Tibial nerve (tissue), 4 donors: ENCODE measurements around the gene RREB1. TPM values are rescaled to one million over a fixed set of nuclear protein-coding genes. Genes with fewer than 3 reads are reported as not detected.

Experiments used
- DNase-seq, 2 donors: peaks; one replicate each; pipeline ENCODE4 v3.0.0-alpha.2; 2019; ENCODE audit warnings: low spot score in 2 of 2
- H3K27ac ChIP-seq, 4 donors: fragments of 200-600 bp; sonication (generic) in 3 of 4; one replicate each; pipeline ENCODE4 v1.5.1; 2017 to 2019; ENCODE audit warnings: mild to moderate bottlenecking in 1 of 4
- H3K27me3 ChIP-seq, 2 donors: fragments of 200-600 bp; sonication (generic) in 1 of 2; one replicate each; pipeline versions ENCODE4 v1.5.1 to v1.6.0; 2017 to 2019
- H3K36me3 ChIP-seq, 3 donors: fragments of 200-600 bp; sonication (generic); one replicate each; pipeline ENCODE4 v1.5.1; 2018 to 2019
- H3K4me1 ChIP-seq, 4 donors: fragments of 200-600 bp; sonication (generic) in 3 of 4; one replicate each; pipeline ENCODE4 v1.5.1; 2017 to 2019
- H3K4me3 ChIP-seq, 4 donors: fragments of 200-600 bp; sonication (generic) in 3 of 4; one replicate each; pipeline ENCODE4 v1.5.1; 2017 to 2019; ENCODE audit warnings: mild to moderate bottlenecking in 1 of 4, moderate library complexity in 1 of 4
- H3K9me3 ChIP-seq, 4 donors: fragments of 200-600 bp; sonication (generic) in 3 of 4; one replicate each; pipeline ENCODE4 v1.5.1; 2017 to 2019
- CTCF ChIP-seq, 5 experiments: fragments of 200-600 bp in 3 of 5; fragments of 450-650 bp in 2 of 5; sonication (generic) in 3 of 5; IDR thresholded peaks; one replicate each; pipeline ENCODE4 v1.5.1; 2016 to 2019; ENCODE audit warnings: antibody characterized with exemption in 5 of 5, mild to moderate bottlenecking in 3 of 5, moderate library complexity in 2 of 5
- EP300 ChIP-seq, 2 donors: sonication (generic); formaldehyde crosslinking; IDR thresholded peaks; one replicate each; pipeline ENCODE4 v1.6.1; 2017; ENCODE audit warnings: antibody characterized with exemption in 2 of 2, mild to moderate bottlenecking in 1 of 2
- POLR2A ChIP-seq, 2 donors: fragments of 450-650 bp; IDR thresholded peaks; one replicate each; pipeline ENCODE4 v1.6.1; 2017; ENCODE audit warnings: antibody characterized with exemption in 2 of 2, mild to moderate bottlenecking in 2 of 2, moderate library complexity in 2 of 2
- WGBS, 2 donors: methylation state at CpG; one replicate each; pipeline ENCODE4 v1.1.5; 2018; 5-methylcytosine and 5-hydroxymethylcytosine counted together
- total RNA-seq, 4 donors: library from RNA; depleted of rRNA; stranded (reverse); fragments of >200 nt; gene quantifications; one replicate each; pipeline ENCODE4 v1.1.0, GENCODE V29; 2016

RREB1 gene
- total RNA-seq, 4 donors from 2014 or later, result 32.3 to 61.5 (median 36.3) TPM

DNA sequence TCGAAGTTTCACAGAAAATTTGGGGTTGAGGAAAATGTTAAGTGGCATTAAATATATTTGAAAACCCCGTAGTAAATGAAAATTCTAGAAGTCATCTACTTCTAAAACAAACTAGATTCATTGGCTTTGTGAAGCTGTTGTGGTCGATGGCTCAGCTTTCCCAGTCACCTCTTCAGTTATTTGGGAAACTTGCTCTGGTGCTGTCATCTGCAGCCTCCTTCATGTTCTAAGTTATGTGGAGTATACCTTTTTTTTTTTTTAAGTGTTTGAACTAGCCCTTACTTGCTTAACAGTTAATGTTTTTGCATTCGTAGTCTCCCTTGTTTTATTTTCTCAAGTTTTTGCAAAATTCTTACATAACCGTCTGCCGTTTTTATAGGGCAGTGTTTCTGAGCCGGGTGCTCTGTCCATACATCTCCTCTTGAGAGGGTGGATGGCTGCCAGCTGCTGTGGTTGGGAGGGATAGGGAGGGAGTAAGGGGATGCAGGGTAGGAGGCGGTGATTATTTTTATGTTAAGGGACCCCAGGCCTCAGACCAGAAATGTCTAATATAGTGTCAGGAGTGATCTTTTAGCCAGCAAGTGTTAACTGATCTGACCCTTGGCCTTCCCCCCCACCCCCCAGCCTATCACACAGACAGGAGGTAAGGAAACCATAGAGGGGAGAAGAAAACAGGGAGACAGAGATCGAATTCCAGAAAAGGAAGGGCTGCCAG is 7.1 kb downstream of the RREB1 start:
- no peaks in the 10 kb centered on the region for H3K27me3 ChIP-seq
- TF ChIP-seq EP300 (IDR thresholded peaks at IDR 0.05) (no peak), POLR2A (IDR thresholded peaks at IDR 0.05) (no peak), CTCF (IDR thresholded peaks at IDR 0.05) (no peak)
- H3K27ac ChIP-seq, result peak overlapping the region in 2 of 4 donors; percentile 11 to 22
- no peaks in the 10 kb centered on the region for H3K36me3 ChIP-seq
- no peak for DNase-seq
- H3K4me3 ChIP-seq, result no peak overlapping the region
- WGBS, 2 donors, result 54 to 58% methylated on average over 9 of the region's 9 CpGs
- no peaks in the 10 kb centered on the region for H3K9me3 ChIP-seq
- H3K4me1 ChIP-seq, result peaks cover 0 to 71% (median 19%) of the 10 kb centered on the region in 4 donors

- 64 to 65% methylated on average over 15 of the region's 15 CpGs for WGBS, 2 donors
- Histone ChIP-seq H3K36me3 (no peaks in the 10 kb centered on the region), H3K4me1 (peaks cover 0 to 64% (median 18%) of the 10 kb centered on the region in 4 donors), H3K9me3 (no peaks in the 10 kb centered on the region), H3K4me3 (no peak overlapping the region), H3K27me3 (no peaks in the 10 kb centered on the region), H3K27ac (peak overlapping the region; percentile 4 to 61 (median 42))
- no peak for DNase-seq
- TF ChIP-seq EP300 (IDR thresholded peaks at IDR 0.05) (no peak), CTCF (IDR thresholded peaks at IDR 0.05) (no peak), POLR2A (IDR thresholded peaks at IDR 0.05) (no peak)
Observed at GRCh38 chr6:7115543-7116231, 7.9 kb downstream of the RREB1 start.

- H3K4me1 ChIP-seq, result peaks cover 0 to 39% (median 17%) of the 10 kb centered on the region in 4 donors
- WGBS, 2 donors, result 74 to 81% methylated on average over 12 of the region's 12 CpGs
Observed at GRCh38 chr6:7119272-7119801, 11.6 kb downstream of the RREB1 start.

GRCh38 chr6:7121700-7122241 is 14.0 kb downstream of the RREB1 start:
- Histone ChIP-seq H3K27ac (no peak overlapping the region), H3K4me3 (no peak overlapping the region), H3K27me3 (no peaks in the 10 kb centered on the region), H3K4me1 (peaks cover 0 to 26% (median 0%) of the 10 kb centered on the region in 4 donors), H3K9me3 (no peaks in the 10 kb centered on the region), H3K36me3 (peaks cover 0 to 23% (median 0%) of the 10 kb centered on the region in 3 donors)
- TF ChIP-seq POLR2A (IDR thresholded peaks at IDR 0.05), result no peak
- no peak for TF ChIP-seq CTCF (IDR thresholded peaks at IDR 0.05)
- TF ChIP-seq EP300 (IDR thresholded peaks at IDR 0.05), result no peak
- WGBS, 2 donors, result 85 to 92% methylated on average over 7 of the region's 7 CpGs
- DNase-seq, result no peak

More at GRCh38 chr6:7119272-7119801, 11.6 kb downstream of the RREB1 start:
- H3K36me3 ChIP-seq, result peaks cover 0 to 16% (median 0%) of the 10 kb centered on the region in 3 donors
- no peaks in the 10 kb centered on the region for H3K27me3 ChIP-seq
- H3K27ac ChIP-seq, result no peak overlapping the region
- no peak overlapping the region for H3K4me3 ChIP-seq
- H3K9me3 ChIP-seq, result no peaks in the 10 kb centered on the region
- no peak for TF ChIP-seq CTCF (IDR thresholded peaks at IDR 0.05)
- no peak for TF ChIP-seq EP300 (IDR thresholded peaks at IDR 0.05)
- TF ChIP-seq POLR2A (IDR thresholded peaks at IDR 0.05), result no peak
- no peak for DNase-seq
